Measurements from ENCODE around the gene SH2D5. TPM values are rescaled to one million over a fixed set of nuclear protein-coding genes. Genes with fewer than 3 reads are reported as not detected.

Gene SH2D5
- total RNA-seq, 4 donors from 2014 or later: 0.57 to 1.1 (median 0.79) TPM; not detected in 1

DNA sequence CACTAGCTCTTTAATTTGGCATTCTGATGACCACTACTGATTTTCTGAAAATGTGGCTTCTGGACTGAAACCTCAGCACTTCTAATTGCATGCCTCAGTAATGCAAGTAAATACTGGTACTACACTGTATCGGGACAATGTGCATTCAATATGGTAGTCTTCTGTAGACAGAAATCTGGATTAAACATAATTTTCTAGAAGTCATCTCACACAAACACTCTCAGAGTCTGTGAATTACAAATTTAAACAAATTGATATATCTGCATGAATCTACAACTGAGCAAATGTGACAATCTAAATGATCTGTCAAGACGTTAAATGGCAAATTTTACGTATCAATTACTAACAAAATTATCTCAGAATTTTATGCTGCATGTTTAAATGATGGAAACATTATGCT is 30.9 kb upstream of the SH2D5 start:
- Histone ChIP-seq H3K9me3 (no peaks in the 10 kb centered on the region), H3K4me1 (no peaks in the 10 kb centered on the region), H3K27me3 (no peaks in the 10 kb centered on the region), H3K27ac (no peak overlapping the region), H3K4me3 (no peak overlapping the region), H3K36me3 (peaks cover 21 to 100% (median 70%) of the 10 kb centered on the region in 3 donors)
- WGBS, 2 donors: 96 to 98% methylated on average over 3 of the region's 3 CpGs
- intact Hi-C loops (cut with DNase I): no loop called here
- TF ChIP-seq, protein P1, sequence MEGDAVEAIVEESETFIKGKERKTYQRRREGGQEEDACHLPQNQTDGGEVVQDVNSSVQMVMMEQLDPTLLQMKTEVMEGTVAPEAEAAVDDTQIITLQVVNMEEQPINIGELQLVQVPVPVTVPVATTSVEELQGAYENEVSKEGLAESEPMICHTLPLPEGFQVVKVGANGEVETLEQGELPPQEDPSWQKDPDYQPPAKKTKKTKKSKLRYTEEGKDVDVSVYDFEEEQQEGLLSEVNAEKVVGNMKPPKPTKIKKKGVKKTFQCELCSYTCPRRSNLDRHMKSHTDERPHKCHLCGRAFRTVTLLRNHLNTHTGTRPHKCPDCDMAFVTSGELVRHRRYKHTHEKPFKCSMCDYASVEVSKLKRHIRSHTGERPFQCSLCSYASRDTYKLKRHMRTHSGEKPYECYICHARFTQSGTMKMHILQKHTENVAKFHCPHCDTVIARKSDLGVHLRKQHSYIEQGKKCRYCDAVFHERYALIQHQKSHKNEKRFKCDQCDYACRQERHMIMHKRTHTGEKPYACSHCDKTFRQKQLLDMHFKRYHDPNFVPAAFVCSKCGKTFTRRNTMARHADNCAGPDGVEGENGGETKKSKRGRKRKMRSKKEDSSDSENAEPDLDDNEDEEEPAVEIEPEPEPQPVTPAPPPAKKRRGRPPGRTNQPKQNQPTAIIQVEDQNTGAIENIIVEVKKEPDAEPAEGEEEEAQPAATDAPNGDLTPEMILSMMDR (IDR thresholded peaks at IDR 0.05): no peak
- no peak for TF ChIP-seq POLR2A (IDR thresholded peaks at IDR 0.05)
- no peak for DNase-seq

DNA sequence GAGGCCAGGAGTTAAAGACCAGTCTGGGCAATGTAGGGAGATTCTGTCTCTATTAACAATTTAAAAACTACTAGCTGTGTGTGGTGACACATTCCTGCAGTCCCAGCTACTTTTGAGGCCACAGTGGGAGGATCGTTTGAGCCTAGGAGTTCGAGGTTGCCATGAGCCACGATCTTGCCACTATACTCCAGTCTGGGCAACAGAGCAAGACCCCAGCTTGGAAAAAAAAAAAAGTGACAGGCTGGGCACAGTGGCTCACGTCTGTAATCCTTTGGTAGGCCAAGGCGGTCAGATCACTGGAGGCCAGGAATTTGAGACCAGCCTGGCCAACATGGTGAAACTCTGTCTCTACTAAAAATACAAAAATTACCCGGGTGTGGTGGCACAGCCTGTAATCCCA is 27.8 kb upstream of the SH2D5 start:
- peaks cover 35 to 100% (median 74%) of the 10 kb centered on the region in 3 donors for H3K36me3 ChIP-seq
- no peak for DNase-seq
- H3K27ac ChIP-seq: no peak overlapping the region
- H3K27me3 ChIP-seq: no peaks in the 10 kb centered on the region
- H3K4me3 ChIP-seq: no peak overlapping the region
- no peaks in the 10 kb centered on the region for H3K4me1 ChIP-seq
- TF ChIP-seq, protein P1 (IDR thresholded peaks at IDR 0.05): no peak
- TF ChIP-seq POLR2A (IDR thresholded peaks at IDR 0.05): no peak
- H3K9me3 ChIP-seq: no peaks in the 10 kb centered on the region
- intact Hi-C loops (cut with DNase I): no loop called here
- 92 to 94% methylated on average over 2 to 6 of the region's 6 CpGs for WGBS, 2 donors

DNA sequence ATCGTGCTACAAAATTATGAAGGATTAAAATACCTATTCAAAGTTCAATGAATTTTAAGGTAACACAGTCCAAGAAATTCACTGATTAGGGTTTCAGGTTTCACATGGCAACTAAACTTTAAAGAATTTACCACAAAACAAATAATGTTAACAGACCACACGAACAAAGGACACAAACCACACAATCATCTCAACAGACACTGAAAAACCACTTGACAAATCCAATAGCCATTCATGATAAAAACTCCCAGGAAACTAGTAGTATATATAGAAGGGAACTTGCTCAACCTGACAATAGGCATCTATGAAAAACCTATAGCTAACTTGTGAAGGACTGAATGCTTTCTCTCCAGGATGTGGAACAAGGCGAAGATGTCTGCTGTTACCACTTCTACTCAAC is 21.1 kb upstream of the SH2D5 start:
- Histone ChIP-seq H3K36me3 (peaks cover 14 to 100% (median 55%) of the 10 kb centered on the region in 3 donors), H3K27ac (no peak overlapping the region), H3K4me3 (no peak overlapping the region), H3K27me3 (no peaks in the 10 kb centered on the region), H3K9me3 (no peaks in the 10 kb centered on the region), H3K4me1 (no peaks in the 10 kb centered on the region)
- no peak for TF ChIP-seq POLR2A (IDR thresholded peaks at IDR 0.05)
- TF ChIP-seq, protein P1 (IDR thresholded peaks at IDR 0.05): no peak
- no peak for DNase-seq
- intact Hi-C loops (cut with DNase I): no loop called here
- 83 to 86% methylated on average over 3 of the region's 3 CpGs for WGBS, 2 donors

DNA sequence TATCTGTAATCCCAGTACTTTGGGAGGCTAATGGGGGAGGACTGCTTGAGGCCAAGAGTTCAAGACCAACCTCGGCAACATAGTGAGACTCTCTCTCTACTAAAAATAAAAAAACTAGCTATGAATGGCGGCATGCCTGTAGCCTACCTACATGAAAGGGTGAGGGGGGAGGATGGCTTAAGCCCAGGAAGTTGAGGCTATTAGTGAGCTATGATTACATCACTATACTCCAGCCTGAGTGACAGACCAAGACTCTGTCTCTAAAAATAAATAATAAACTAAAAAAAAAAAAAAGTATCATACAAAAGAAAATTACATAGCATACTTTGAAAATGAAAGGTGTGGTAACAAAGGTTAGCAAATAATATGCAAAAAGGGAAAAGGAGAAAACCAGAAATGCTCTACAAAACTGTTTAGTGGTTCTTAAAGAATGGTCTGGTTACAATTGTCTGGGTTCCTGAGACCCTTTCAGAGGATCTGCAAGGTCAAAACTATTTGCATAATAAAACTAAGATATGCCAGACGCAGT is 19.0 kb upstream of the SH2D5 start:
- TF ChIP-seq, protein P1 (IDR thresholded peaks at IDR 0.05): no peak
- no peak for TF ChIP-seq POLR2A (IDR thresholded peaks at IDR 0.05)

DNA sequence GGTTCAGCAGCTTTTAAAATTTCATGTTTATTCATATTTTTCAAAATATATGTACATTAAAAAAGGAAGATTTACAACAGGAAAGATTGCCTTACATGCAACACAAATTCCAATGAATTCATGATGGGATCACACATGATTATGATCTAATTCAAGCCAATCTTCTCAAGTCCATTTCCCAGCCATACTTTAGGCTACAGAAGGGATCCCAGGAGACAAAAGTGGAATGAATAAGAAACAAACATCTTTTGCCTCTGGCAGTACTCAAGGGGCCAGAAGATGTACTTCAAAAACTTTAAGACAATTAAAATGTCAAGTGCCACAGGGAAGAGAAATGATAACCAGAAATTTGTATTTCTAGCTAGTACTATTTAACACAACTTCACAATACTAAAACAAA is 10.2 kb upstream of the SH2D5 start:
- no peak for DNase-seq
- H3K27me3 ChIP-seq: no peaks in the 10 kb centered on the region
- H3K4me3 ChIP-seq: no peak overlapping the region
- peaks cover 22 to 100% (median 49%) of the 10 kb centered on the region in 3 donors for H3K36me3 ChIP-seq
- TF ChIP-seq, protein P1 (IDR thresholded peaks at IDR 0.05): no peak
- no peak for TF ChIP-seq POLR2A (IDR thresholded peaks at IDR 0.05)
- H3K27ac ChIP-seq: no peak overlapping the region
- H3K4me1 ChIP-seq: no peaks in the 10 kb centered on the region
- intact Hi-C loops (cut with DNase I): no loop called here
- no peaks in the 10 kb centered on the region for H3K9me3 ChIP-seq

More for the DNA sequence above, 19.0 kb upstream of the SH2D5 start:
- DNase-seq: no peak
- Histone ChIP-seq H3K27me3 (no peaks in the 10 kb centered on the region), H3K9me3 (no peaks in the 10 kb centered on the region), H3K27ac (no peak overlapping the region), H3K36me3 (peaks cover 3 to 100% (median 46%) of the 10 kb centered on the region in 3 donors), H3K4me3 (no peak overlapping the region), H3K4me1 (no peaks in the 10 kb centered on the region)
- intact Hi-C loops (cut with DNase I): no loop called here
- WGBS, 2 donors: 84 to 89% methylated on average over 3 of the region's 3 CpGs

All from esophagus squamous epithelium (tissue), 5 donors.